HG03045 (cell line): Measurements from ENCODE around the gene SKI.
"Not testable (repeated sequence)": the region's sequence is repeated elsewhere in the genome, so short reads cannot be mapped to it uniquely, and the experiment has no call there.

Source experiments
- ATAC-seq: cut with Tn5 transposase; IDR thresholded peaks from one replicate; pipeline ENCODE4 v1.9.1; 2021; ENCODE audit warnings: mild to moderate bottlenecking, moderate library complexity; ENCODE audit not compliant: unreplicated experiment

The SKI gene

DNA sequence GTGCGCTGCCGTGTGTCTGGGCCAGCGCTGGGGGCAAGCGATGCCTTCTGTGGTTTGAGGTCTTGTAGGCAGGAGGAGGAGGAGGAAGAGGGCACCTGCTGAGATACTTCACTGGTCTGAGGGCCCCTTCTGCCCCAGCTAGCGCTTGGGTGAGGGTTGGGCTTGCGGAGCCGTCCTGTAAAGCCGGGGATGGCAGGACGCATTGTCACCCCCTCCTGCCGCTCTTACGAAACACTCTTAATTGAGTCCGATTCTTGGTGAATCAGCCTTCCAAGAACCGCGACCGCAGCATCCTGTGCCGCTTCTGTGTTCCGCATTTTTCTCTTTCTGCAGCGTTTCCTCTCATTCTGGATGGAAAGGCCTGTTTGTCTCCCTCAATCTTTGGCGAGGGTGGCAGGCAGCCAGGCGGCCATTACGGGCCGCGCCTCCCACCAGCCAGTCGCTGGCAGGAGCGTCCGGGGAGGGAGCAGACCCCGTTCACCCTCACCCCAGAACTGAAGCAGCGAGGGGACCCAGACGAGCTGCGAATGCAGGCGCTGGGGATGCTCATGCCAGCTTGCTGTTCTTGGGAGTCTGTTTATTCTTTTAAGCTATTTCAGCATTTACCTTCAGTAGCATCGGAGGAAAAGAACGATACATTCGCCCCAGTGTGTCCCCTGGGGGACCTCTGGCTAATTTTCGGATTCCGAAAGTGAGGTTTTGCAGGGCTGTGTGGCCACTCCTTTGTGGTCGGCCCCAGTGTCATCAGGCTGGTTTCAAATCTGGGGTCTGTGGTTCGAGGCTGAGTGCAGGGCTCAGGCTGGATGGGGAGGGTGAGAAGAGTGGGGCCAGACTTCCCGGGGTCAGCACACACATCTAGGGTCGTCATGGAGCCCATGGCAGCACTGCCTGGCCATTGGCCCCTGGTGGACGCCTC lies 62.7 kb downstream of the SKI start:
- ATAC-seq: no peak

DNA sequence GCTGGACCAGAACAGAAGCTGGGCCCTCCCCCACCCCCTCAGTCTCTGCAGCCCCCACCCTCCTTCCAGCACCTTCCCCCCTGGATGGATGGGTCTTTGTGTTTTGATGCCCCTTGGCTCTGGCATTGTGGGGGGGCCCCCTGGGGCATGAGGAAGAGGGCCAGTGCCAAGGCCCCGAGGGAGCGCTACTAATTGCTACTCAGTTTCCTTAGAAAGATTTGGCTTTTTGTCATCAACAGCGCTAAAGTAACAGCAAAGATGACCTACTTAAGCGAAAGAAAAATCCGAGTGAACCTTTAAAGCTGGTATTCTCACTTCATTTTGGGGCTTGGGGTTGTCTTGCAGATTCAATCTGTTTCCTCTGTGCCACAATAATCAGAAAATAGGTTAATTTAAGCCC lies 63.5 kb downstream of the SKI start:
- ATAC-seq: no peak

DNA sequence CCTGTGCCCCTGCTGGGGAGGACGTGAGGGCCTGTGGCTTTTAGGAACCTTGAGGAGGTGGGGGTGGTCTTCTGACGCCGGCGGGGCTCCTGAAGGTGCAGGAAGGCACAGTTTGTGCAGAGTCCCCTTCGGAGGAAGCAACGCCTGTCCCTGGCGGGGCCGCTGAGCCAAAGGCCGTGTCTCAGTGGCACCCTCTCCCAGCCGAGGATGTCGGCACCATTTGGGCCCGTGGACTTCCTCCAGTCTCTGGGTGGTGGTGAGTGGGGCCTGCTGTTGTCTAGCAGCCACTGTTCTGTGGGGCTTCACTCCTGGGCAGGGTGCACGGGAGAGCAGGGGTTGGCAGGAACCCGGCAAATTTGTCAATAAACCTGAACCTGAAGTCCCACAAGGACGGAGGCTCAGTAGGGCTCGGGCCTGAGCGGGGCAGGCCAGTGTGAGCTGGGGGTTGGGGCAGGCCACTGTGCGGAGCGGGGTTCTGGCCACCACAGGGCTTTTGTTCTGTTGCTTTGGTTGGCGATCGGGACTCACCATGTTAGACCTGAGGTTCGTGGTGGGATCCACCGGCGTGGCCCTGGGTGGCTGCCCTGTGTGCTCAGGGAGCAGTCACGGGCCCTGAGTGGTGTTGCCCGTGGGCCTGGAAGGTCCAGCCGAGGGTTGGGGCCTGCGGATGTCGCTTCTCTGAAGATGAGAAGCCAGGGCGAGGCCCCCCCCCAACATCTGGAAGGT lies 64.8 kb downstream of the SKI start:
- no peak for ATAC-seq

DNA sequence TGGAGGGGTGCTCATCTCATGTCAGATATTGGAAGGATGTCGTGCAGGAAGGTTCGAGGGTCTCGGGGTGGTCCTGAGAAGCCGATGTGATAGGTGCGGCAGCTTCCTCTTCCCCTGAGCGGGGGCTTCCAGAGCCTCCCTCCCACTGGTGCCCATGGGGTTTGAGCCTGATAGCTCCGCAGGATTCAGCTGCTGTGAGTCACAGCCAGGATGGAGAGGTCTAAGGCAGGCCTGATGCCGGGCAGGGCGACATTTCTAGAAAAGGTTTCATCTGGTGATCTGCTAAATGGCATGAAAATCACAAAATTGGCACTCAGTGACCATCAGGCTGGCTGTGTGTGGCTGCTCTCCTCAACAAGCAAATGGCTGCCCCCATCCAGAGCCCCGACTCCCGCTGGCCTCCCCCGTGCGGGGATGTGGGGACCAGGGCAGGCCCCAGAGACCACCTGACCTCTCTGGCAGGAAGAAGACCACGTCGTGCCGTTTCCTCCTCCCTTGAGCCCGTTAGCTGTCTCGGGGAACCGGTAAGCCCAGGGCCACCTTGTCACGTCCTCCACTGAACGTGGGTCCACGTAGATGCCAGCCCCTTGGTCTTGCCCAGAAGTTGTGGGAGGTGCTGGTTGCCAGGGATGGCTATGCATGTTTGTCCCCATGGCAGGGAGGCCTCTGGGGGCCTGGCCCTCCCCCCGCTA lies 66.1 kb downstream of the SKI start:
- no peak for ATAC-seq

DNA sequence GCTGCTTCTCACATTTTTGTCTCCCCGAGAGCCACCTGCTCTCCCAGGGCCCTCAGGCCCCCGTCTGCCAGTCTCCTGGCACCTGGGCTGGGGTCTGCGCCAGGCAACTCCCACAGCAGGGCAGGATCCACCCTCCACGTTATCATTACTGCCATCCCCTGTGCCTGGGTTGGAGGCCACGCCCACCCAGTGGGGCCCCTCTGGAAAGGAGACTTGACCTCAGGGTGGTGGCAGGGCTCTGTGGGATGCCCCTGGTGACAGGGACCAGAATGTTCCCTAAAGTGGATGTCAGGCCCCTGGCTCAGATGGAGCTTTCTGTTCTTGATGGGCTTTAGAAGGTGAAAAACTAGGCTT lies 66.6 kb downstream of the SKI start:
- ATAC-seq: no peak

DNA sequence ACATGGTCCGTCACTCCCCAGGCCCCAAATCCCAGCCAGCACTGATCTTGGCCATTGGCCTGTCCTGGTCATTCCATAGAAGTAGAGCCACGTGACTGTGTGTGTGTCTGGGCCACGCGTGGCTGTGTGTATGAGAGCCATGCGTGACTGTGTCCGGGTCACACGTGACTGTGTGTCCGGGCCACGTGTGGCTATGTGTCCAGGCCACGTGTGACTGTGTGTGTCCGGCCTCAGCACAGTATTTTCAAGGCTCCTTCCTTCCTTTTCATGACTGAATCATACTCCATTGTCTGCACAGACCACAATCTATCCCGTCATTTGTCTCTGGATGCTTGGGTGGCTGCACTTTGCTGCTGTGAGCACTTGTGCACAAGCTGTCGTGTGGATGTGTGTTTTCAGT lies 67.4 kb downstream of the SKI start:
- ATAC-seq: no peak

DNA sequence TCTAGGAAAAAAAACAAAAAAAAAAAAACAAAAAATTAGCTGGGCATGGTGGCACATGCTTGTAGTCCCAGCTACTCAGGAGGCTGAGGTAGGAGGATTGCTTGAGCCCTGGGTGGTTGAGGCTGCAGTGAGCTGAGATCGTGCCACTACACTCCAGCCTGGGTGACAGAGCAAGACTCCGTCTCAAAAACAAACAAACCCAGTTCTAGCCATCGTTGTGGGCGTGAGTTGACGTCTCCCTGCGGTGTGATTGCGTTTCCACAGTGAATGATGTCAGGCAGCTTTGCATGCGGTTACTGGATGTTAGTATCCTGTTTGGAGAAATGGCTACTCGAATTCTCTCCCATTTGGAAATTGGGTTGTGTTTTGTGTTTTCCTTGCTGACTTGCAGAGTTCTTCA lies 68.1 kb downstream of the SKI start:
- ATAC-seq: not testable (repeated sequence)

DNA sequence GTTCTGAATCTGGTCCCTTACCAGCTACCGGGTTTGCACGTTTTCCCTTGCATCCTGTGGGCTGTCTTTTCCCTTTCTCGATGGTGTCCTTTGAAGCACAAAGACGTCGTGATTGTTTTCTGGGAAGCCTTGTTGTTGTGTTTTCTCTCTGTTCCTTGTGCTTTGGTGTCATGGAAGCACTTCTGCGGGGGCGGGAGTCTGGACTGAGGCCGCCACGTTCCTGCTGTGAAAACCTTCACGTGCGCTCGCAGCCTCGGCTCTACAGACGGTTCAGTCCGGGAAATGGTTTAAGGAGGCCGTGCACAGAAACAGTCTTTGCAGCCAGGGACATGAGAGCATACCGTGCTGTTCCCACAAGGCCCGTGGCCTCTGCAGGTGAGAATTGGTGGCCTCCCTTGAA lies 68.5 kb downstream of the SKI start:
- ATAC-seq: no peak

DNA sequence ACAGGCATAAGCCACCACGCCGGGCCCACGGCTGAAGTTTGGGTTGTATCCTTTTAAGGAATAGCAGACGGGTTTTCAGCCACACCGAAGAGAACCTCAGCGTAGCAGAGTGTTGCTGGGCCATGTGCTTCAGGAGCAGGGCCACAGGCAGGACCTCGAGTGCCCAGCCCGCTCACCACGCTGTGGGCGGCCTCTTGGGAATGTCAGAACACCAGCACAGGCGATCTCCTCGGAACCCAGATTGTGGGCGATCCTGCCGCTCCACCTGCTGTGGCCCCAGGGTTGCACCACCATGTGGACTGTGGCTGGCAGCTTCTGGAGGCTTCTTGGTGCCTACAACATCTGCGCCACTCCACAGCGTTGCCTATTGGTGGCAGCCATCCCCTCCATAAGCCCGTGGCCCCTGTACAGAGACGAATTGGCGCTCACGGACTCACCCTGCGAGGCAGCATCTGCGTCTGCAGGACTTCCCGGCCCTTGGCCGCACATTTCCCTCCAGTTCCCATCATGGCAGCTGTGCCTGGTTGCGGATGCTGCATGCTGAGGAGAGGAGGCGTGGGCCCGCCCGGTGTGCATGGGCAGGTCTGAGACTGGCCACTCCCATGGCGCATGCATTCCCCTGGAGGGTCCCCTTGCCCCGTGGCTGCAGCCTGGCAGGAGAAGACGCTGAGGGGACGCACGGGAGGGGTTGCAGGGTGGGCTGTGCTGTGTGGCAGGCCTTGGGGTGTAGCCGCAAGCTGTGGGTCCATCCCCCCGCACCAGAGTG lies 69.3 kb downstream of the SKI start:
- no peak for ATAC-seq

DNA sequence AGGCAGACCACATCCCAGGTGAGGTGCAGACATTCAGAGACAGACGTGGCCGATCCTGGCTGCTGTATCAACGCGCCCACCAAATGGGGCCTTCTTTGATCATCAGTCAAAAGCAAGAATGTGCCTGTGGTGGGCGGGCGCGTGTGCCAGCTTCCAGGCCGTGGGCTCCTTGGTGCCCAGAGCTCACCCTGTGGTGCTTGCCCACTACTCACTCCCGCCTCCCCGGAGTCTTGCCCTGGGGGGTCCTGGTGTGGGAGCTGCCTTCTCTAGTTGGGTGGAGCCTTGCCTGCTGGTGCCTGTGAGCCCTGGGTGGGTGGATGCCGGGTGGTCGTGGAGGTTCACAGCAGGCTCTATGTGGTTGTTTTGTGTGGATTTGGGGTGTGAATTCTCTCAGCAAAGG lies 70.6 kb downstream of the SKI start:
- no peak for ATAC-seq

DNA sequence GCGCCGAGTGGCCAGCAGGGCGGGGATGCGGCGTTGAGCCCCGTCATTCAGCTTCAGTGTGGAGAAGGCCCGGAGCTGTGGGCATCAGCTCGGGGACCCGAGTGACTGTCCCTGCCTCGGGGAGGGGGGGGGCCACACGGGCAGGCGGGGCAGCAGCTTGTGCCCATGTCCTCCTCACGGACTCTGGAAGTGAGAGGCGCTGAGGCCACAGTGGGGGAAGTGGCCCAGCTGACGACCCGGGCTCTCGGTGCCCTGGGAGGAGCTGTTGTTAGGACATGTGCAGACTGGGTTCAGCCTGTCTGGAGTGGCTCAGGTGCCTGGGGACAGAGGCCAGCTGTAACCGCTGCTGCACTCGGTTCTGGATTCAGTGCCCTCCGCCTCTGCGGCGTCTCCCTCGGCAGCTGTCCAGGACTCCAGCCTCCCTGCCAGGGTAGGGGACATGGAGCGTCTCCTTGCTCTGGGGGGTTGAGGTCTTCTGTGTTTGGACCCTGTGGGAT lies 71.1 kb downstream of the SKI start:
- ATAC-seq: no peak

DNA sequence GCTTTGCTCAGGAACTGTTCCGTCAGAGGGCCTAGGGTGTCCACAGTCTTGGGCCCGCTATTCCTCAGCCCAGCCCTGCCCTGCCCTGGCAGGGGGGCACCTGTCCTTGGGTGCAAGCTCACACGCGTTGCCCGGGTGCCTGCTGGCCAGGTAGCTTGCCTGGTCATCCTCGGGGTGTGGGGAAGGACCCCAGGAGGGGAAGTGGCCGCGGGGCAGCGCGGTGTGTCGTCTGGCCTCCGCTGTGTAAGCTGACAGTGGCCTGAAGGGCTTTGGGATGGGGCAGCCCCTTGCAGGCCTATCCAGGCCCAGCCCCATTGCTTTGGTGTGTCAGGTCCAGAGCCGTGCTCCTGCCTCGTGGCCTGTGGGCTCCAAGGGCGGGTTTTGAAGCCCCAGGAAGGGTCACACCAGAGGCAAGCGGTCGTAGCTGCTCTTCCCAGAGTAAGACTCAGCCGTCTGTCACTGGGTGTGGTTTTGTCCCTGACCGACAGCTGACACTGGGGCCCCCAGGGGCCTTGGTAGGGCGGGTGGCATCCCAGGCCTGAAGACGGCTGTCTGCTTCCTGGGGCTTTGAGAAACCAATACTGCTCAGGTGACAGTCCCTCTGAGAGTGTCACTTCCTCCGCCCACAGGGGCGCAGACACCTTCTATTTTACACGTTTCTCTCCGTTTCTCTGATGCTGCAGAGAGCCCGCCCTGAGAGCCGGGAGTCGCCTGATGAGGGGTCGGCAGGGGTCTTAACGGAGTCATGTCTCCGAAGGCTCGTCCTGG lies 72.1 kb downstream of the SKI start:
- ATAC-seq: peak; percentile 77

DNA sequence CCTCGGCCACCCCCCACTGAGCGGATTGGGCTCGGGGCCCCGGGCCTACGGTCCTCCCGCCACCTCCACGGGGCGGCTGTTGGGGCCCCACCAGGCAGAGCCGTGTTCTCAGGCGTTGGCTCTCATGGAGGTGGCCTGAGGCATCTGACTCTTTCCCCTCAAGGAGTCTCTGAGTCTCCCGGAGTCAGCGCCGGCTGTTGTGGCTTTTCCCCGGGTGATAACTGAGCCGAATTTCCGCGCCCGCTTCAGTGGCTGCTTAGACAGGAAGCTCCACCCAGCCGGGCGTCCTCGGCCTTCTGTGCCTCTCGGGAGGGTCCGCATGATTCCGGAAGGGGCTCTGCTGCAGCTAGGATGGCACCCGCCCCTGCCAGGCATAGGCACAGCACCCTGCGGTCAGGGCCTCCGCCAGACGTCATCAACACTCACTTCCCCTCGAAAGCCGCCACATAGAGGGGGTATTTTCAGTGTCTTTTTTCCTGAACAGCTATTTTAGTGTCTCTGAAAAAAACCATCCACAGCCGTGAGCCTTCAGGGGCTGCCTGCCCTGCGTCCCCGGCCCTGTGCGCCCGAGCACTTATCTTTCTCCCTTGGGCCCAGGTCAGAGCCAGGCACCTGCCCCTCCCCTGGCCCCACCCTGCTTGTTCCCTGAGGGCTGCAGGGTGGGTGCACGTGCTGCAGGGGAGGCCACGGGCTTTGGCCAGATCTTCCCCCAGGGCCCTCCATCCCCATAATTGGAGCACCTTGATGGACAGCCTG lies 72.9 kb downstream of the SKI start:
- ATAC-seq: peak; percentile 50

DNA sequence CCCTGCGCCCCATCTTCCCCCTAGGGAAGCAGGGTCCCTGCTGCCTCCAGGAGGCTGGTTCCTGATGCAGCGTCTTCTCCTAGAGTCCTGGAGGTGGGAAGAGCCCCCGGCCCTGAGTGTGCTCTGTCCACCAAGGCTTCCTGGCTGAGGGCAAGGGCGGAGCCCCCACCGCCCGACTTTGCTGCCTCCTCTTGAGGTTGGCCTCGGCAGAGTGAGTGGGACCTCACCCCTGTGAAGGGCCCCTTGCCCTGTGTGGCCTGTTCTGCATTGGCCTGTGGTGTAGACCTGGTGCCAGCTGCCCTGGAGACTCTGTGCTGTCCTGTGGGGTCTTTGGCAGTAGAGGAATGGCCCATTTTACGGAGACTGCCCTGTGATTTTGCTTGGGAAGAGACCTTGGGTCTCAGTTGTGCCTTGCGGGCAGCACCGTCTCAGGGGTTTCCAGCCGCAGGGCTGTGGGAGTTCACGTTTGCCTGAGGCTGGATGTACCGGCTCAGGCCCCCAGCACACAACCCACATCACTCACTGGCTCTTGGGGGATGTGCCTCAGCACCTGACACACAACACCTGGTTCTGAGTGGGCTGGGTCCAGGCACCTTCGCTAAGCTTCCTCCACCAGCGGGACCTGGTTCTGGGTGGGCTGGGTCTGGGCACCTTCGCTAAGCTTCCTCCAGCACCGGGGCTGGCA lies 73.6 kb downstream of the SKI start:
- no peak for ATAC-seq

DNA sequence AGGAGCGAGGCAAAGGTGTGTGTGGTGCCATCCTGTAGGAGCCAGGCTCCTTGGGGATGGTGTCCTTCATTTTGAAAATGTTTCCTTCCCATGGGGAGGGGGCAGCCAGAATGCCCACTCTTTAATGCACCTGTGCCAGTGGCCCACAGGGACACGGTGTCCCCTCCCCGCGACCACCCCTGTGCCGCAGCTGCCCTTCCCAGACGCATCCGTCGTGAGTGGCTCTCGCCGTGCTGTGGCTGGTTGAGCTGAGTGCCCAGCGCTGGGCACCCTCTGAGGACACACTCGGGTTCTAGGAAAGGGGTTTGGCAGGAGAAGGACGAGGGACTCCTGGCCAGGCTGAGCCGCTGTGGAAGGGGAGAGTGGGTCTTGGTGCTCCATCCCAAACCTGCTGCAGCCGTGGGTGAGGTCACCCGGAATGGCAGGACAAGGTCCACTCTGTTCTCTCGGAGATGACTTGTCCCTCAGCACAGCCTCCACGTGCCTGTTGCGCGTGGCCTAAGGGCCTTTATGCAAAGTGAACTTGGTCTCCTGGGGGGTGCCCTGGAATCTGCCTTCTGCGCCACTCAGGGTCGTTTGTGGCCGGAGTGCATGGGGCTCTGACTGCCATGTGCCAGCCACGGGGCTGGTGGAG lies 74.3 kb downstream of the SKI start:
- ATAC-seq: no peak

DNA sequence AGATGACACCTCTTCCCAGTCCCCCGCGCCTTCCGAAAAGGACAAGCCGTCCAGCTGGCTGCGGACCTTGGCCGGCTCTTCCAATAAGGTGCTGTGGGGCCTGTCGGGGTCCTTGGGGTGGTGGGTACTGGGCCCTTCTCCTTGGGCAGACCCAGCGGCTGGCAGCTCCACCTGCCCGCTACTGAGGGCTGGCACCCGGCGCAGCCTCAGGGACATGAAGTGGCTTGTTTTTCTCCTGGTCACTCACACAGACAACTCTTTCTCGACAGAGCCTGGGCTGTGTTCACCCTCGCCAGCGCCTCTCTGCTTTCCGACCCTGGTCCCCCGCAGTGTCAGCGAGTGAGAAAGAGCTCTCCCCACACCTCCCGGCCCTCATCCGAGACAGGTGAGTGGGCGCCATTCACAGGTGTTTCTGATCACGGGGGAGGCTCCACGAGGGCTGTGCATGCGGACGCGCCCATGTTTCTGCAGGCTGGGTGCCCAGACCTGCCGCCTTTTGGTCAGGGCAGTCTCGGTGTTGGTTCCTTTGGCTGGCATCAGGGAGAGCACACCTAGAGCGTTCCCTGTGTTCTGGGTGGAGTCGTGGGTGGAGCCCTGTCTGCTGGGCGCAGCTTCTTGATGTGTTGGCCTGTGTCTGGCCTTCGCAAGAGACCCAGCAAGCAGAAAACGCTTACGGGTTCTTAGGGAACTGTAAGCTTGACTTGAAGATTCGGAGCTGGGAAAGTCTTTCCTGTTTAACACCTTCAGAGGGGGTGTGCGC lies 75.1 kb downstream of the SKI start:
- ATAC-seq: no peak

DNA sequence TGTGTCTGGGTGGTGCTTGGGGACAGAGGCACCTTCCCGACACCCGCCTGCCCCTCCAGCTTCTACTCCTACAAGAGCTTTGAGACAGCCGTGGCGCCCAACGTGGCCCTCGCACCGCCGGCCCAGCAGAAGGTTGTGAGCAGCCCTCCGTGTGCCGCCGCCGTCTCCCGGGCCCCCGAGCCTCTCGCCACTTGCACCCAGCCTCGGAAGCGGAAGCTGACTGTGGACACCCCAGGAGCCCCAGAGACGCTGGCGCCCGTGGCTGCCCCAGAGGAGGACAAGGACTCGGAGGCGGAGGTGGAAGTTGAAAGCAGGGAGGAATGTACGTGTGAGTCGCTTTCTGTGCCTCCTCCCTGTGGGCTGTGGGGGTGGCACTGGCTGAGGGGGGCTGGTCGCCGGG lies 75.7 kb downstream of the SKI start:
- ATAC-seq: no peak

DNA sequence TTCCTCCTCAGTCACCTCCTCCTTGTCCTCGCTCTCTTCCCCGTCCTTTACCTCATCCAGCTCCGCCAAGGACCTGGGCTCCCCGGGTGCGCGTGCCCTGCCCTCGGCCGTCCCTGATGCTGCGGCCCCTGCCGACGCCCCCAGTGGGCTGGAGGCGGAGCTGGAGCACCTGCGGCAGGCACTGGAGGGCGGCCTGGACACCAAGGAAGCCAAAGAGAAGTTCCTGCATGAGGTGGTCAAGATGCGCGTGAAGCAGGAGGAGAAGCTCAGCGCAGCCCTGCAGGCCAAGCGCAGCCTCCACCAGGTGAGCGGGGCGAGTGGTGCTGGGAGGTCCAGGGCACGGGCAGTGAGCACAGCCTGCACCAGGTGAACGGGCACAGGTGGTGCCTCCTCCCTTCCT lies 76.2 kb downstream of the SKI start:
- ATAC-seq: no peak
